ENCODE measurements around the gene RFPL3. TPM values are rescaled to one million over a fixed set of nuclear protein-coding genes. Genes with fewer than 3 reads are reported as not detected.

The RFPL3 gene
- total and polyA plus RNA-seq, 2 experiments from 2014 or later, result not detected

GRCh38 chr22:32309585-32310251 lies 47.9 kb upstream of the RFPL3 start (continued):
- TF ChIP-seq, protein P1, sequence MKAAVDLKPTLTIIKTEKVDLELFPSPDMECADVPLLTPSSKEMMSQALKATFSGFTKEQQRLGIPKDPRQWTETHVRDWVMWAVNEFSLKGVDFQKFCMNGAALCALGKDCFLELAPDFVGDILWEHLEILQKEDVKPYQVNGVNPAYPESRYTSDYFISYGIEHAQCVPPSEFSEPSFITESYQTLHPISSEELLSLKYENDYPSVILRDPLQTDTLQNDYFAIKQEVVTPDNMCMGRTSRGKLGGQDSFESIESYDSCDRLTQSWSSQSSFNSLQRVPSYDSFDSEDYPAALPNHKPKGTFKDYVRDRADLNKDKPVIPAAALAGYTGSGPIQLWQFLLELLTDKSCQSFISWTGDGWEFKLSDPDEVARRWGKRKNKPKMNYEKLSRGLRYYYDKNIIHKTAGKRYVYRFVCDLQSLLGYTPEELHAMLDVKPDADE (IDR thresholded peaks at IDR 0.05), result no peak
- TF ChIP-seq, protein P2, sequence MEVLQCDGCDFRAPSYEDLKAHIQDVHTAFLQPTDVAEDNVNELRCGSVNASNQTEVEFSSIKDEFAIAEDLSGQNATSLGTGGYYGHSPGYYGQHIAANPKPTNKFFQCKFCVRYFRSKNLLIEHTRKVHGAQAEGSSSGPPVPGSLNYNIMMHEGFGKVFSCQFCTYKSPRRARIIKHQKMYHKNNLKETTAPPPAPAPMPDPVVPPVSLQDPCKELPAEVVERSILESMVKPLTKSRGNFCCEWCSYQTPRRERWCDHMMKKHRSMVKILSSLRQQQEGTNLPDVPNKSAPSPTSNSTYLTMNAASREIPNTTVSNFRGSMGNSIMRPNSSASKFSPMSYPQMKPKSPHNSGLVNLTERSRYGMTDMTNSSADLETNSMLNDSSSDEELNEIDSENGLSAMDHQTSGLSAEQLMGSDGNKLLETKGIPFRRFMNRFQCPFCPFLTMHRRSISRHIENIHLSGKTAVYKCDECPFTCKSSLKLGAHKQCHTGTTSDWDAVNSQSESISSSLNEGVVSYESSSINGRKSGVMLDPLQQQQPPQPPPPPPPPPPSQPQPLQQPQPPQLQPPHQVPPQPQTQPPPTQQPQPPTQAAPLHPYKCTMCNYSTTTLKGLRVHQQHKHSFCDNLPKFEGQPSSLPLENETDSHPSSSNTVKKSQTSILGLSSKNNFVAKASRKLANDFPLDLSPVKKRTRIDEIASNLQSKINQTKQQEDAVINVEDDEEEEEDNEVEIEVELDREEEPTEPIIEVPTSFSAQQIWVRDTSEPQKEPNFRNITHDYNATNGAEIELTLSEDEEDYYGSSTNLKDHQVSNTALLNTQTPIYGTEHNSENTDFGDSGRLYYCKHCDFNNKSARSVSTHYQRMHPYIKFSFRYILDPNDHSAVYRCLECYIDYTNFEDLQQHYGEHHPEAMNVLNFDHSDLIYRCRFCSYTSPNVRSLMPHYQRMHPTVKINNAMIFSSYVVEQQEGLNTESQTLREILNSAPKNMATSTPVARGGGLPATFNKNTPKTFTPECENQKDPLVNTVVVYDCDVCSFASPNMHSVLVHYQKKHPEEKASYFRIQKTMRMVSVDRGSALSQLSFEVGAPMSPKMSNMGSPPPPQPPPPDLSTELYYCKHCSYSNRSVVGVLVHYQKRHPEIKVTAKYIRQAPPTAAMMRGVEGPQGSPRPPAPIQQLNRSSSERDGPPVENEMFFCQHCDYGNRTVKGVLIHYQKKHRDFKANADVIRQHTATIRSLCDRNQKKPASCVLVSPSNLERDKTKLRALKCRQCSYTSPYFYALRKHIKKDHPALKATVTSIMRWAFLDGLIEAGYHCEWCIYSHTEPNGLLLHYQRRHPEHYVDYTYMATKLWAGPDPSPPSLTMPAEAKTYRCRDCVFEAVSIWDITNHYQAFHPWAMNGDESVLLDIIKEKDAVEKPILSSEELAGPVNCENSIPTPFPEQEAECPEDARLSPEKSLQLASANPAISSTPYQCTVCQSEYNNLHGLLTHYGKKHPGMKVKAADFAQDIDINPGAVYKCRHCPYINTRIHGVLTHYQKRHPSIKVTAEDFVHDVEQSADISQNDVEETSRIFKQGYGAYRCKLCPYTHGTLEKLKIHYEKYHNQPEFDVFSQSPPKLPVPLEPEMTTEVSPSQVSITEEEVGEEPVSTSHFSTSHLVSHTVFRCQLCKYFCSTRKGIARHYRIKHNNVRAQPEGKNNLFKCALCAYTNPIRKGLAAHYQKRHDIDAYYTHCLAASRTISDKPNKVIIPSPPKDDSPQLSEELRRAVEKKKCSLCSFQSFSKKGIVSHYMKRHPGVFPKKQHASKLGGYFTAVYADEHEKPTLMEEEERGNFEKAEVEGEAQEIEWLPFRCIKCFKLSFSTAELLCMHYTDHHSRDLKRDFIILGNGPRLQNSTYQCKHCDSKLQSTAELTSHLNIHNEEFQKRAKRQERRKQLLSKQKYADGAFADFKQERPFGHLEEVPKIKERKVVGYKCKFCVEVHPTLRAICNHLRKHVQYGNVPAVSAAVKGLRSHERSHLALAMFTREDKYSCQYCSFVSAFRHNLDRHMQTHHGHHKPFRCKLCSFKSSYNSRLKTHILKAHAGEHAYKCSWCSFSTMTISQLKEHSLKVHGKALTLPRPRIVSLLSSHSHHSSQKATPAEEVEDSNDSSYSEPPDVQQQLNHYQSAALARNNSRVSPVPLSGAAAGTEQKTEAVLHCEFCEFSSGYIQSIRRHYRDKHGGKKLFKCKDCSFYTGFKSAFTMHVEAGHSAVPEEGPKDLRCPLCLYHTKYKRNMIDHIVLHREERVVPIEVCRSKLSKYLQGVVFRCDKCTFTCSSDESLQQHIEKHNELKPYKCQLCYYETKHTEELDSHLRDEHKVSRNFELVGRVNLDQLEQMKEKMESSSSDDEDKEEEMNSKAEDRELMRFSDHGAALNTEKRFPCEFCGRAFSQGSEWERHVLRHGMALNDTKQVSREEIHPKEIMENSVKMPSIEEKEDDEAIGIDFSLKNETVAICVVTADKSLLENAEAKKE (CRISPR knock-in tag; IDR thresholded peaks at IDR 0.05), result no peak
- no peak for TF ChIP-seq EZH2phosphoT487 (IDR thresholded peaks at IDR 0.05; ENCODE audit: unreplicated experiment)

DNA sequence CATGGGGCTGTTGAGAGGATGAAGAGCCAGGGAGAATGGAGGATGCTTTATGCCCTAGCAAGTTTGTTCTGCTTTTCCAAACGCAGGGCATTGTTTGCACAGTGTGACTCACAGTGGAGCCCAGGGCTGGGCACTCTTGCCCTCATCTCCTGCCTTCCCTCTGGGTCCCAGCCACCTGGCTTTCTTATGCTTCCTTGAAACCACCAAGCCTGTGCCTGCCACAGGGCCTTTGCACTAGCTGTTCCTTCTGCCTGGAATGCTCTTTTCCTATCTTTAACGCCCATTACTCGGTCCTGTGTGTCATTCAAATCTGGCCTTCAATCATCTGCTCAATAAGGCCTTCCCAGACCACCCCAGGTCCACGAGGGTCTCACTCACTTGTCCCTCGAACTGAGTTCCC lies 46.9 kb upstream of the RFPL3 start:
- no peaks in the 10 kb centered on the region for H3K27me3 ChIP-seq (ENCODE audit: insufficient read depth)
- H3K9me3 Mint-ChIP-seq, result no peaks in the 10 kb centered on the region
- no peaks in the 10 kb centered on the region for H4K20me1 ChIP-seq (replicated peaks; ENCODE audit: insufficient read depth)
- H3K9me2 ChIP-seq (ENCODE audit: insufficient read depth), result no peaks in the 10 kb centered on the region
- H3K4me1 Mint-ChIP-seq, result peaks cover 4% of the 10 kb centered on the region
- no peak overlapping the region for H3K4me3 ChIP-seq
- no peak overlapping the region for H2AFZ ChIP-seq
- no peak overlapping the region for H3K27ac Mint-ChIP-seq
- H3K4me1 ChIP-seq (ENCODE audit: insufficient read depth), result no peaks in the 10 kb centered on the region
- no peaks in the 10 kb centered on the region for H3F3A ChIP-seq (replicated peaks; ENCODE audit: low read depth)
- peaks cover 6% of the 10 kb centered on the region for H3K27me3 Mint-ChIP-seq (ENCODE audit: insufficient read depth, low read depth, poor library complexity)
- DNase-seq (ENCODE audit: low spot score) (no peak), ATAC-seq (no peak)
- no peak overlapping the region for H3K27ac ChIP-seq (ENCODE audit: low read depth)
- H3K79me2 ChIP-seq (replicated peaks; ENCODE audit: insufficient read depth), result no peaks in the 10 kb centered on the region
- no peaks in the 10 kb centered on the region for H3K36me3 ChIP-seq (ENCODE audit: insufficient read depth)
- H3K4me2 ChIP-seq, result no peak overlapping the region
- H3K36me3 Mint-ChIP-seq (ENCODE audit: low read depth), result no peaks in the 10 kb centered on the region
- no peak overlapping the region for H3K4me3 Mint-ChIP-seq
- TF ChIP-seq POLR2AphosphoS5 (IDR thresholded peaks at IDR 0.05; ENCODE audit: low read depth), result no peak
- TF ChIP-seq, protein P1 (IDR thresholded peaks at IDR 0.05), result no peak
- TF ChIP-seq, protein P3, sequence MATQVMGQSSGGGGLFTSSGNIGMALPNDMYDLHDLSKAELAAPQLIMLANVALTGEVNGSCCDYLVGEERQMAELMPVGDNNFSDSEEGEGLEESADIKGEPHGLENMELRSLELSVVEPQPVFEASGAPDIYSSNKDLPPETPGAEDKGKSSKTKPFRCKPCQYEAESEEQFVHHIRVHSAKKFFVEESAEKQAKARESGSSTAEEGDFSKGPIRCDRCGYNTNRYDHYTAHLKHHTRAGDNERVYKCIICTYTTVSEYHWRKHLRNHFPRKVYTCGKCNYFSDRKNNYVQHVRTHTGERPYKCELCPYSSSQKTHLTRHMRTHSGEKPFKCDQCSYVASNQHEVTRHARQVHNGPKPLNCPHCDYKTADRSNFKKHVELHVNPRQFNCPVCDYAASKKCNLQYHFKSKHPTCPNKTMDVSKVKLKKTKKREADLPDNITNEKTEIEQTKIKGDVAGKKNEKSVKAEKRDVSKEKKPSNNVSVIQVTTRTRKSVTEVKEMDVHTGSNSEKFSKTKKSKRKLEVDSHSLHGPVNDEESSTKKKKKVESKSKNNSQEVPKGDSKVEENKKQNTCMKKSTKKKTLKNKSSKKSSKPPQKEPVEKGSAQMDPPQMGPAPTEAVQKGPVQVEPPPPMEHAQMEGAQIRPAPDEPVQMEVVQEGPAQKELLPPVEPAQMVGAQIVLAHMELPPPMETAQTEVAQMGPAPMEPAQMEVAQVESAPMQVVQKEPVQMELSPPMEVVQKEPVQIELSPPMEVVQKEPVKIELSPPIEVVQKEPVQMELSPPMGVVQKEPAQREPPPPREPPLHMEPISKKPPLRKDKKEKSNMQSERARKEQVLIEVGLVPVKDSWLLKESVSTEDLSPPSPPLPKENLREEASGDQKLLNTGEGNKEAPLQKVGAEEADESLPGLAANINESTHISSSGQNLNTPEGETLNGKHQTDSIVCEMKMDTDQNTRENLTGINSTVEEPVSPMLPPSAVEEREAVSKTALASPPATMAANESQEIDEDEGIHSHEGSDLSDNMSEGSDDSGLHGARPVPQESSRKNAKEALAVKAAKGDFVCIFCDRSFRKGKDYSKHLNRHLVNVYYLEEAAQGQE (IDR thresholded peaks at IDR 0.05; ENCODE audit: unreplicated experiment), result no peak
- TF ChIP-seq, protein P4, sequence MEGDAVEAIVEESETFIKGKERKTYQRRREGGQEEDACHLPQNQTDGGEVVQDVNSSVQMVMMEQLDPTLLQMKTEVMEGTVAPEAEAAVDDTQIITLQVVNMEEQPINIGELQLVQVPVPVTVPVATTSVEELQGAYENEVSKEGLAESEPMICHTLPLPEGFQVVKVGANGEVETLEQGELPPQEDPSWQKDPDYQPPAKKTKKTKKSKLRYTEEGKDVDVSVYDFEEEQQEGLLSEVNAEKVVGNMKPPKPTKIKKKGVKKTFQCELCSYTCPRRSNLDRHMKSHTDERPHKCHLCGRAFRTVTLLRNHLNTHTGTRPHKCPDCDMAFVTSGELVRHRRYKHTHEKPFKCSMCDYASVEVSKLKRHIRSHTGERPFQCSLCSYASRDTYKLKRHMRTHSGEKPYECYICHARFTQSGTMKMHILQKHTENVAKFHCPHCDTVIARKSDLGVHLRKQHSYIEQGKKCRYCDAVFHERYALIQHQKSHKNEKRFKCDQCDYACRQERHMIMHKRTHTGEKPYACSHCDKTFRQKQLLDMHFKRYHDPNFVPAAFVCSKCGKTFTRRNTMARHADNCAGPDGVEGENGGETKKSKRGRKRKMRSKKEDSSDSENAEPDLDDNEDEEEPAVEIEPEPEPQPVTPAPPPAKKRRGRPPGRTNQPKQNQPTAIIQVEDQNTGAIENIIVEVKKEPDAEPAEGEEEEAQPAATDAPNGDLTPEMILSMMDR (conservative IDR thresholded peaks at IDR 0.05; ENCODE audit: low read depth in 2 of 2), result no peak
- no peak for TF ChIP-seq STAT1 (IDR thresholded peaks at IDR 0.05; ENCODE audit: unreplicated experiment)
- no peak for TF ChIP-seq EZH2phosphoT487 (IDR thresholded peaks at IDR 0.05; ENCODE audit: unreplicated experiment)
- no peak for TF ChIP-seq EZH2 (IDR thresholded peaks at IDR 0.05; ENCODE audit: low read depth, unreplicated experiment)
- no peak for TF ChIP-seq NANOG (IDR thresholded peaks at IDR 0.05; ENCODE audit: borderline replicate concordance)
- TF ChIP-seq JUNB (IDR thresholded peaks at IDR 0.05; ENCODE audit: unreplicated experiment), result no peak

Measured in GM23338 (cell line).